H1 (cell line): ENCODE data around the gene SNX15. TPM values are rescaled to one million over a fixed set of nuclear protein-coding genes. Genes with fewer than 3 reads are reported as not detected.

ENCODE experiments used
- CTCF ChIA-PET: fragments of 300-600 bp; sonication (Branson Sonifier 250); formaldehyde crosslinking; loops from one replicate; lab custom pipeline; 2021; ENCODE audit not compliant: partially characterized antibody; lab: Charles Lee
- POLR2A ChIA-PET: fragments of 300-600 bp; sonication (Branson Sonifier 250); formaldehyde crosslinking; loops from one replicate; lab custom pipeline; 2021; ENCODE audit warnings: inconsistent platforms; ENCODE audit not compliant: partially characterized antibody; lab: Charles Lee
- DNase-seq, 2 experiments: peaks; one replicate each; pipeline versions ENCODE4 v3.0.0 to v3.0.0-alpha.2; 2010 to 2022; ENCODE audit warnings: low spot score in 2 of 2, low read depth in 1 of 2, mixed read lengths in 1 of 2
- FAIRE-seq: peaks from 2 replicates; lab custom pipeline; 2011; peaks lifted over from hg19 to GRCh38; lab: Jason Lieb, UNC
- H2AFZ ChIP-seq: 2 replicates; pipeline ENCODE4 v1.8.1; 2012; ENCODE audit warnings: low read length, inconsistent platforms
- H2AK5ac ChIP-seq: 2 replicates; pipeline ENCODE4 v1.6.1; 2013; ENCODE audit warnings: low read depth, low read length
- H2BK120ac ChIP-seq: replicated peaks from 2 replicates; pipeline ENCODE3; 2013; ENCODE audit warnings: low read depth, low read length, inconsistent platforms
- H2BK12ac ChIP-seq: 2 replicates; pipeline ENCODE4 v1.6.1; 2013; ENCODE audit warnings: low read depth, low read length
- H2BK15ac ChIP-seq: 2 replicates; pipeline ENCODE4 v1.6.1; 2013; ENCODE audit warnings: low read length
- H2BK20ac ChIP-seq: 2 replicates; pipeline ENCODE4 v1.6.1; 2013; ENCODE audit warnings: low read length
- H2BK5ac ChIP-seq: 2 replicates; pipeline ENCODE4 v1.6.1; 2013; ENCODE audit warnings: low read depth, low read length
- H3K14ac ChIP-seq: 2 replicates; pipeline ENCODE4 v1.6.1; 2013; ENCODE audit warnings: inconsistent platforms; ENCODE audit not compliant: insufficient read length
- H3K18ac ChIP-seq: 2 replicates; pipeline ENCODE4 v1.6.1; 2013; ENCODE audit warnings: low read length; ENCODE audit errors: extremely low read depth
- H3K23ac ChIP-seq: 2 replicates; pipeline ENCODE4 v1.6.1; 2013; ENCODE audit warnings: inconsistent platforms; ENCODE audit not compliant: insufficient read length
- H3K23me2 ChIP-seq: 2 replicates; pipeline ENCODE4 v1.6.1; 2013; ENCODE audit warnings: low read depth, low read length
- H3K27ac ChIP-seq: 2 replicates; pipeline ENCODE4 v1.6.1; 2011; ENCODE audit warnings: low read depth, low read length, inconsistent platforms
- H3K27me3 ChIP-seq, 4 experiments: replicated peaks in 1 of 4; 1 replicate in 1 of 4; 2 replicates in 3 of 4; pipeline versions ENCODE4 v1.6.1 to v1.8.1; 2011 to 2013; ENCODE audit warnings: low read length in 3 of 4, mild to moderate bottlenecking in 3 of 4, inconsistent platforms in 2 of 4, mixed read lengths in 2 of 4, moderate library complexity in 1 of 4; ENCODE audit not compliant: control insufficient read depth in 3 of 4, insufficient read depth in 3 of 4; ENCODE audit errors: extremely low read depth in 1 of 4
- H3K36me3 ChIP-seq, 4 experiments: 2 replicates each; pipeline versions ENCODE4 v1.6.1 to v1.8.1; 2011 to 2013; ENCODE audit warnings: mild to moderate bottlenecking in 4 of 4, low read length in 3 of 4, moderate library complexity in 2 of 4, control low read depth in 1 of 4, inconsistent platforms in 1 of 4; ENCODE audit not compliant: insufficient read depth in 4 of 4, control insufficient read depth in 2 of 4
- H3K4ac ChIP-seq: replicated peaks from 2 replicates; pipeline ENCODE3; 2013; ENCODE audit warnings: low read length, low read depth, mixed read lengths, inconsistent platforms; ENCODE audit not compliant: insufficient read length
- H3K4me1 ChIP-seq, 4 experiments: replicated peaks in 1 of 4; 1 replicate in 1 of 4; 2 replicates in 3 of 4; pipeline versions ENCODE4 v1.6.1 to v1.8.1; 2011 to 2013; ENCODE audit warnings: low read length in 3 of 4, inconsistent platforms in 2 of 4, mixed read lengths in 1 of 4; ENCODE audit not compliant: insufficient read depth in 4 of 4, control insufficient read depth in 3 of 4
- H3K4me2 ChIP-seq, 2 experiments: 2 replicates each; pipeline versions ENCODE4 v1.6.1 to v1.8.1; 2011 to 2013; ENCODE audit warnings: low read depth in 2 of 2, low read length in 2 of 2, control low read depth in 1 of 2, inconsistent platforms in 1 of 2, mild to moderate bottlenecking in 1 of 2; ENCODE audit not compliant: insufficient read depth in 1 of 2
- H3K4me3 ChIP-seq, 4 experiments: fragments of 200-600, 300-600 bp in 1 of 4; sonication (generic), shearing (Covaris generic), sonication (Bioruptor Twin) in 1 of 4; 2 replicates each; pipeline versions ENCODE4 v1.5.1 to v1.8.1; 2011 to 2016; ENCODE audit warnings: low read length in 4 of 4, low read depth in 3 of 4, control low read depth in 2 of 4, inconsistent platforms in 2 of 4, mild to moderate bottlenecking in 2 of 4, mixed read lengths in 1 of 4, moderate library complexity in 1 of 4; ENCODE audit not compliant: insufficient read depth in 2 of 4; ENCODE audit errors: extremely low read depth in 1 of 4
- H3K56ac ChIP-seq: replicated peaks from 2 replicates; pipeline ENCODE3; 2013; ENCODE audit warnings: low read depth, mild to moderate bottlenecking, mixed read lengths, low read length, inconsistent platforms; ENCODE audit not compliant: insufficient read length
- H3K79me1 ChIP-seq: 2 replicates; pipeline ENCODE4 v1.6.1; 2013; ENCODE audit warnings: low read depth, low read length, control low read depth
- H3K79me2 ChIP-seq, 2 experiments: 2 replicates each; pipeline versions ENCODE4 v1.6.1 to v1.8.1; 2012 to 2013; ENCODE audit warnings: low read length in 2 of 2, mild to moderate bottlenecking in 2 of 2, inconsistent platforms in 1 of 2; ENCODE audit not compliant: insufficient read depth in 2 of 2, control insufficient read depth in 1 of 2
- H3K9ac ChIP-seq, 4 experiments: replicated peaks in 1 of 4; 1 replicate in 1 of 4; 2 replicates in 3 of 4; pipeline versions ENCODE4 v1.6.1 to v1.8.1; 2011 to 2013; ENCODE audit warnings: low read depth in 3 of 4, low read length in 3 of 4, control low read depth in 2 of 4, mild to moderate bottlenecking in 2 of 4, moderate library complexity in 2 of 4, inconsistent platforms in 1 of 4; ENCODE audit errors: extremely low read depth in 1 of 4
- H3K9me3 ChIP-seq, 2 experiments: 2 replicates each; pipeline versions ENCODE4 v1.6.1 to v1.8.1; 2012 to 2013; ENCODE audit warnings: mild to moderate bottlenecking in 2 of 2, moderate library complexity in 2 of 2, control low read depth in 1 of 2, inconsistent platforms in 1 of 2, low read depth in 1 of 2, low read length in 1 of 2, mixed read lengths in 1 of 2; ENCODE audit not compliant: insufficient read depth in 2 of 2
- H4K20me1 ChIP-seq, 2 experiments: replicated peaks in 1 of 2; 2 replicates each; pipeline versions ENCODE3 to v1.8.1; 2011 to 2013; ENCODE audit warnings: inconsistent platforms in 2 of 2, low read length in 2 of 2, mild to moderate bottlenecking in 1 of 2; ENCODE audit not compliant: insufficient read depth in 2 of 2, control insufficient read depth in 1 of 2
- H4K5ac ChIP-seq: 2 replicates; pipeline ENCODE4 v1.6.1; 2013; ENCODE audit warnings: low read length, low read depth, mixed read lengths, inconsistent platforms; ENCODE audit not compliant: insufficient read length
- H4K8ac ChIP-seq: 2 replicates; pipeline ENCODE4 v1.8.0; 2013; ENCODE audit warnings: mild to moderate bottlenecking, moderate library complexity, low read length, inconsistent platforms; ENCODE audit not compliant: insufficient read depth; ENCODE audit errors: extremely low read depth
- H4K91ac ChIP-seq: replicated peaks from 2 replicates; pipeline ENCODE3; 2013; ENCODE audit warnings: low read length, mixed read lengths, inconsistent platforms; ENCODE audit not compliant: insufficient read length
- CEBPB ChIP-seq: IDR thresholded peaks from 2 replicates; pipeline ENCODE4 v1.6.1; 2012; ENCODE audit warnings: low read depth, low read length
- CTBP2 ChIP-seq: IDR thresholded peaks from 2 replicates; pipeline ENCODE4 v1.7.0; 2011; ENCODE audit warnings: borderline replicate concordance, mild to moderate bottlenecking, moderate library complexity, mixed read lengths, low read length; ENCODE audit not compliant: insufficient read depth, insufficient read length
- EP300 ChIP-seq, 2 experiments: IDR thresholded peaks; 1 replicate in 1 of 2; 2 replicates in 1 of 2; pipeline ENCODE4 v1.6.1; 2011 to 2012; ENCODE audit warnings: low read depth in 2 of 2, low read length in 2 of 2, mild to moderate bottlenecking in 2 of 2, borderline replicate concordance in 1 of 2, inconsistent platforms in 1 of 2, moderate library complexity in 1 of 2
- RBBP5 ChIP-seq: IDR thresholded peaks from 2 replicates; pipeline ENCODE4 v1.7.1; 2012; ENCODE audit warnings: low read depth, mild to moderate bottlenecking, inconsistent platforms, low read length, moderate library complexity, borderline replicate concordance
- SAP30 ChIP-seq: fragments of 300-600 bp; sonication (generic); IDR thresholded peaks from 2 replicates; pipeline ENCODE4 v1.7.1; 2012; ENCODE audit warnings: low read length, moderate library complexity, mild to moderate bottlenecking, inconsistent platforms; ENCODE audit not compliant: insufficient read depth, insufficient replicate concordance
- WGBS, 2 experiments: shearing (Covaris generic) in 1 of 2; methylation state at CpG; one replicate each; pipeline versions ENCODE4 v1.1.6 to v1.1.7; 2013 to 2015; ENCODE audit warnings: low lambda C conversion rate in 2 of 2, mixed read lengths in 2 of 2, inconsistent platforms in 1 of 2, low coverage in 1 of 2, missing lambda C conversion rate in 1 of 2; ENCODE audit not compliant: insufficient replicate concordance in 2 of 2, insufficient coverage in 1 of 2, insufficient read length in 1 of 2; ENCODE audit errors: extremely low coverage in 1 of 2, missing lambda C conversion rate in 1 of 2; 5-methylcytosine and 5-hydroxymethylcytosine counted together
- polyA plus RNA-seq, 7 experiments: library from polyadenylated mRNA; depleted of rRNA in 3 of 7; stranded (reverse) in 5 of 7; unstranded in 2 of 7; fragments of >200 nt in 5 of 7; fragments of 200-250 nt in 2 of 7; gene quantifications; 1 replicate in 5 of 7; 2 replicates in 1 of 7; 4 replicates in 1 of 7; pipeline versions ENCODE4 v1.2.1 to v1.2.3, GENCODE V29; 2011 to 2013; ENCODE audit warnings: missing spikeins in 2 of 7, mixed read lengths in 2 of 7
- total RNA-seq: library from RNA; stranded (reverse); fragmentation: NEBNext Ultra II Directional; extraction: Animal tissue kit (Norgen Biotek cat#: 25700); gene quantifications from 2 replicates; pipeline ENCODE4 v1.2.1, GENCODE V29; 2021
- TF ChIP-seq, protein P1 (sequence below): IDR thresholded peaks from 2 replicates; pipeline ENCODE4 v1.6.1; 2012; ENCODE audit warnings: low read length, inconsistent platforms

The SNX15 gene
- total and polyA plus RNA-seq, 2 of the 8 experiments (the other 6 are each of a cell fraction or from before 2014, with no cell fraction given): 13.0 to 18.3 TPM

- no peak overlapping the region for H2AFZ ChIP-seq
- H3K79me1 ChIP-seq: no peaks in the 10 kb centered on the region
- H3K56ac ChIP-seq: no peak overlapping the region
- WGBS, 2 experiments: 69% methylated on average over 1 of the region's 1 CpG; no CpG with 5 or more reads in 1 of the 2 experiments
- DNase-seq (no peak), FAIRE-seq (no peak)
- no peak overlapping the region for H3K4me2 ChIP-seq
- H3K23ac ChIP-seq: no peak overlapping the region
- H3K23me2 ChIP-seq: no peaks in the 10 kb centered on the region
- H3K36me3 ChIP-seq: no peaks in the 10 kb centered on the region
- H3K4me3 ChIP-seq: no peak overlapping the region
- no peak overlapping the region for H2BK15ac ChIP-seq
- H4K8ac ChIP-seq: no peak overlapping the region
- H3K4ac ChIP-seq: no peak overlapping the region
- H3K27me3 ChIP-seq: no peaks in the 10 kb centered on the region; a peak in 2 of 7 replicates
- no peak overlapping the region for H2BK12ac ChIP-seq
- H2BK5ac ChIP-seq: no peak overlapping the region
- no peak overlapping the region for H3K18ac ChIP-seq
- no peak overlapping the region for H2AK5ac ChIP-seq
- no peak overlapping the region for H3K9ac ChIP-seq
- ChIA-PET POLR2A (no interaction called here), CTCF (interaction anchor here (0.7 to 1.7 kb wide), 4 partner anchors 10 to 411 kb away, joined by 3 to 5 read pairs (median 3); no protein-coding TSS in a partner anchor)
- no peak overlapping the region for H2BK20ac ChIP-seq
- no peaks in the 10 kb centered on the region for H3K4me1 ChIP-seq
- no peaks in the 10 kb centered on the region for H3K9me3 ChIP-seq
- H3K27ac ChIP-seq: no peak overlapping the region
- TF ChIP-seq CEBPB: no peak
- no peak for TF ChIP-seq CTBP2
- TF ChIP-seq, protein P1, sequence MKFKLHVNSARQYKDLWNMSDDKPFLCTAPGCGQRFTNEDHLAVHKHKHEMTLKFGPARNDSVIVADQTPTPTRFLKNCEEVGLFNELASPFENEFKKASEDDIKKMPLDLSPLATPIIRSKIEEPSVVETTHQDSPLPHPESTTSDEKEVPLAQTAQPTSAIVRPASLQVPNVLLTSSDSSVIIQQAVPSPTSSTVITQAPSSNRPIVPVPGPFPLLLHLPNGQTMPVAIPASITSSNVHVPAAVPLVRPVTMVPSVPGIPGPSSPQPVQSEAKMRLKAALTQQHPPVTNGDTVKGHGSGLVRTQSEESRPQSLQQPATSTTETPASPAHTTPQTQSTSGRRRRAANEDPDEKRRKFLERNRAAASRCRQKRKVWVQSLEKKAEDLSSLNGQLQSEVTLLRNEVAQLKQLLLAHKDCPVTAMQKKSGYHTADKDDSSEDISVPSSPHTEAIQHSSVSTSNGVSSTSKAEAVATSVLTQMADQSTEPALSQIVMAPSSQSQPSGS: no peak
- TF ChIP-seq SAP30: no peak
- no peak for TF ChIP-seq EP300 (IDR thresholded peaks at IDR 0.05; ENCODE audit: borderline replicate concordance in 1 of 2, low read depth in 2 of 2, low read length in 2 of 2)
- no peak for TF ChIP-seq RBBP5
- TF ChIP-seq, all 59 proteins: peak for 0
- Histone ChIP-seq H3K14ac (no peak overlapping the region), H4K91ac (no peak overlapping the region), H2BK120ac (no peak overlapping the region), H3K79me2 (no peaks in the 10 kb centered on the region), H4K5ac (no peak overlapping the region), H4K20me1 (no peaks in the 10 kb centered on the region)
These were observed 28.3 kb downstream of the SNX15 start for GRCh38 chr11:65055538-65055937.
